Tibial nerve (tissue), 3 donors: Measurements from ENCODE around the gene FNIP2.

ENCODE experiments used
- POLR2A ChIP-seq, 2 donors: fragments of 450-650 bp; IDR thresholded peaks; one replicate each; pipeline ENCODE4 v1.6.1; 2017; ENCODE audit warnings: antibody characterized with exemption in 2 of 2, mild to moderate bottlenecking in 2 of 2, moderate library complexity in 2 of 2
- TF ChIP-seq, protein P1 (sequence below), 5 experiments: fragments of 200-600 bp in 3 of 5; fragments of 450-650 bp in 2 of 5; sonication (generic) in 3 of 5; IDR thresholded peaks; one replicate each; pipeline ENCODE4 v1.5.1; 2016 to 2019; ENCODE audit warnings: antibody characterized with exemption in 5 of 5, mild to moderate bottlenecking in 3 of 5, moderate library complexity in 2 of 5

DNA sequence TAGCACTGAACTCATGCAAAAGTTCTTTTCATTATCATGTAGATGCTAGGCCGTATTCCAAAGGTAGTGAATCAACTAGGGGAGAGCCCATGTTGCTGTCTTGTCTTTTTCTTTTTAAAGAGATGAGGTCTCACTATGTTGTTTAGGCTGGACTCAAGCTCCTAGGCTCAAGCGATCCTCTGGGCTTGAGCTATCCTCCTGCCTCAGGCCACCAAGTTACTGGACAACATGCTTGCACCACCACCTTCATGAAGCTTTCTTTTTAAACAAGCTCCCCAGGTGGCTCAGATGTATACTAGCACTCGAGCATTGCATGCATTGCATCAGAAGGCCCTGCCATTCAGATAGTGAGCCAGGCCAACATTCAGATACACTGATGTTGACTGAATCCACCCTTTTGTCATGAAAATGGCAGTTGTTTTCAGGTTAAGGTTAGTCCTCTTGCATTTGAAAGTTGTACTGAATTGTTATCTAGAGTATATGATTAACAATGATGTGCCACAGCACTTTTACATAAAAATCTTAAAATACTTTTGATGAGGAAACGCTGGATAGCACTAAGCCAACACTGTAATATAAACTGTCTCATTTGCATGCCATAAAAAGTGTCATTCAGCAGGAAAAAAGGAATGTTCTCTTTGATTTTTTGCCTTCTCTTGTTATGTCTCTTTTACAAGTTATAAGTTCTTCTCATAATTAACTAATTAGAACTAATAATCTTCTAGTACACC, 76.7 kb downstream of the FNIP2 start:
- TF ChIP-seq, protein P1, sequence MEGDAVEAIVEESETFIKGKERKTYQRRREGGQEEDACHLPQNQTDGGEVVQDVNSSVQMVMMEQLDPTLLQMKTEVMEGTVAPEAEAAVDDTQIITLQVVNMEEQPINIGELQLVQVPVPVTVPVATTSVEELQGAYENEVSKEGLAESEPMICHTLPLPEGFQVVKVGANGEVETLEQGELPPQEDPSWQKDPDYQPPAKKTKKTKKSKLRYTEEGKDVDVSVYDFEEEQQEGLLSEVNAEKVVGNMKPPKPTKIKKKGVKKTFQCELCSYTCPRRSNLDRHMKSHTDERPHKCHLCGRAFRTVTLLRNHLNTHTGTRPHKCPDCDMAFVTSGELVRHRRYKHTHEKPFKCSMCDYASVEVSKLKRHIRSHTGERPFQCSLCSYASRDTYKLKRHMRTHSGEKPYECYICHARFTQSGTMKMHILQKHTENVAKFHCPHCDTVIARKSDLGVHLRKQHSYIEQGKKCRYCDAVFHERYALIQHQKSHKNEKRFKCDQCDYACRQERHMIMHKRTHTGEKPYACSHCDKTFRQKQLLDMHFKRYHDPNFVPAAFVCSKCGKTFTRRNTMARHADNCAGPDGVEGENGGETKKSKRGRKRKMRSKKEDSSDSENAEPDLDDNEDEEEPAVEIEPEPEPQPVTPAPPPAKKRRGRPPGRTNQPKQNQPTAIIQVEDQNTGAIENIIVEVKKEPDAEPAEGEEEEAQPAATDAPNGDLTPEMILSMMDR (IDR thresholded peaks at IDR 0.05), result no peak
- no peak for TF ChIP-seq POLR2A (IDR thresholded peaks at IDR 0.05)
